MM.1S (cell line): ENCODE measurements around the gene MAGEB6B.
"Not testable (repeated sequence)": the region's sequence is repeated elsewhere in the genome, so short reads cannot be mapped to it uniquely, and the experiment has no call there.

ENCODE experiments used
- DNase-seq: peaks from one replicate; pipeline ENCODE4 v3.0.0-alpha.2; 2015
- H2AFZ ChIP-seq: fragments of 300-600 bp; sonication (generic); 2 replicates; pipeline ENCODE4 v1.6.0; 2016; ENCODE audit warnings: antibody characterized with exemption, low read length
- H3F3A ChIP-seq: fragments of 300-600 bp; sonication (generic); 2 replicates; pipeline ENCODE4 v1.6.1; 2016; ENCODE audit warnings: mild to moderate bottlenecking, antibody characterized with exemption, low read length, moderate library complexity, mixed read lengths; ENCODE audit not compliant: insufficient read depth
- H3K27ac ChIP-seq: fragments of 300-600 bp; sonication (generic); 2 replicates; pipeline ENCODE4 v1.5.1; 2016; ENCODE audit warnings: mild to moderate bottlenecking, low read length
- H3K27me3 ChIP-seq: fragments of 300-600 bp; sonication (generic); replicated peaks from 2 replicates; pipeline ENCODE4 v1.6.0; 2016; ENCODE audit warnings: low read length; ENCODE audit not compliant: insufficient read depth
- H3K36me3 ChIP-seq: fragments of 300-600 bp; sonication (generic); replicated peaks from 2 replicates; pipeline ENCODE4 v1.6.1; 2016; ENCODE audit warnings: mild to moderate bottlenecking, low read length, mixed read lengths; ENCODE audit not compliant: insufficient read depth
- H3K4me1 ChIP-seq: fragments of 300-600 bp; sonication (generic); 2 replicates; pipeline ENCODE4 v1.6.1; 2016; ENCODE audit warnings: low read length, mixed read lengths
- H3K4me2 ChIP-seq: fragments of 300-600 bp; sonication (generic); 2 replicates; pipeline ENCODE4 v1.6.0; 2016; ENCODE audit warnings: low read depth, low read length
- H3K4me3 ChIP-seq: fragments of 300-600 bp; sonication (generic); 2 replicates; pipeline ENCODE4 v1.5.1; 2016; ENCODE audit warnings: low read length, mixed read lengths
- H3K79me2 ChIP-seq: fragments of 300-600 bp; sonication (generic); 2 replicates; pipeline ENCODE4 v1.6.1; 2016; ENCODE audit warnings: mixed run types, low read length, mixed read lengths
- H3K9ac ChIP-seq: fragments of 300-600 bp; sonication (generic); 2 replicates; pipeline ENCODE4 v1.6.1; 2016; ENCODE audit warnings: low read length, mixed read lengths
- H3K9me2 ChIP-seq: fragments of 300-600 bp; sonication (generic); replicated peaks from 2 replicates; pipeline ENCODE4 v1.6.1; 2016; ENCODE audit warnings: mild to moderate bottlenecking, low read length, mixed read lengths; ENCODE audit not compliant: insufficient read depth
- H3K9me3 ChIP-seq: fragments of 300-600 bp; sonication (generic); replicated peaks from 2 replicates; pipeline ENCODE4 v1.6.1; 2016; ENCODE audit warnings: mild to moderate bottlenecking, low read length, mixed read lengths; ENCODE audit not compliant: insufficient read depth
- H4K20me1 ChIP-seq: fragments of 300-600 bp; sonication (generic); 2 replicates; pipeline ENCODE4 v1.6.1; 2016; ENCODE audit warnings: mild to moderate bottlenecking, low read length, moderate library complexity, mixed read lengths; ENCODE audit not compliant: insufficient read depth
- CTCF ChIP-seq: fragments of 300-600 bp; sonication (generic); IDR thresholded peaks from 2 replicates; pipeline ENCODE4 v1.5.1; 2016; ENCODE audit warnings: antibody characterized with exemption, low read length, mixed read lengths
- EZH2 ChIP-seq: fragments of 300-600 bp; sonication (generic); optimal IDR thresholded peaks from 2 replicates; pipeline ENCODE3; 2017; ENCODE audit warnings: low read depth, mild to moderate bottlenecking, antibody characterized with exemption, low read length, mixed read lengths
- EZH2phosphoT487 ChIP-seq: fragments of 300-600 bp; sonication (generic); IDR thresholded peaks from 2 replicates; pipeline ENCODE4 v1.6.1; 2018; ENCODE audit warnings: antibody characterized with exemption, low read length

MAGEB6B gene

GRCh38 chrX:26203561-26203960 lies 43.2 kb downstream of the MAGEB6B start:
- no peaks in the 10 kb centered on the region for H3K79me2 ChIP-seq

GRCh38 chrX:26204717-26205116 lies 44.3 kb downstream of the MAGEB6B start:
- H3K4me2 ChIP-seq, H2AFZ ChIP-seq, H3K27me3 ChIP-seq, H3K4me1 ChIP-seq, H4K20me1 ChIP-seq, H3K9ac ChIP-seq, DNase-seq, H3F3A ChIP-seq, H3K27ac ChIP-seq, H3K9me3 ChIP-seq, H3K9me2 ChIP-seq, H3K4me3 ChIP-seq, H3K79me2 ChIP-seq, H3K36me3 ChIP-seq: not testable (repeated sequence)

More at GRCh38 chrX:26203561-26203960, 43.2 kb downstream of the MAGEB6B start:
- H3K27me3 ChIP-seq, result no peaks in the 10 kb centered on the region
- H4K20me1 ChIP-seq, result no peaks in the 10 kb centered on the region
- H2AFZ ChIP-seq, result no peak overlapping the region
- H3K36me3 ChIP-seq, result no peaks in the 10 kb centered on the region
- no peaks in the 10 kb centered on the region for H3K4me1 ChIP-seq
- no peak for TF ChIP-seq EZH2phosphoT487
- no peak for TF ChIP-seq EZH2
- no peak for TF ChIP-seq CTCF
- no peak overlapping the region for H3K4me2 ChIP-seq
- no peaks in the 10 kb centered on the region for H3K9me2 ChIP-seq
- no peaks in the 10 kb centered on the region for H3K9me3 ChIP-seq
- no peaks in the 10 kb centered on the region for H3F3A ChIP-seq
- DNase-seq, result no peak
- H3K27ac ChIP-seq, result no peak overlapping the region
- no peak overlapping the region for H3K4me3 ChIP-seq
- H3K9ac ChIP-seq, result no peak overlapping the region

GRCh38 chrX:26208012-26208411 lies 47.6 kb downstream of the MAGEB6B start:
- Histone ChIP-seq H3K9ac (no peak overlapping the region), H3F3A (no peaks in the 10 kb centered on the region), H3K27me3 (no peaks in the 10 kb centered on the region), H4K20me1 (no peaks in the 10 kb centered on the region), H3K36me3 (no peaks in the 10 kb centered on the region), H2AFZ (no peak overlapping the region), H3K9me2 (no peaks in the 10 kb centered on the region), H3K4me2 (no peak overlapping the region), H3K79me2 (no peaks in the 10 kb centered on the region), H3K4me1 (no peaks in the 10 kb centered on the region), H3K4me3 (no peak overlapping the region), H3K9me3 (no peaks in the 10 kb centered on the region), H3K27ac (no peak overlapping the region)
- DNase-seq, result no peak
- TF ChIP-seq CTCF (no peak), EZH2 (no peak), EZH2phosphoT487 (no peak)
